HEK293T (cell line): ENCODE results near the gene CTSV.

Source experiments
- FOXA1 ChIP-seq: fragments of 450-650 bp; IDR thresholded peaks from 2 replicates; pipeline ENCODE4 v1.6.1; 2016; ENCODE audit warnings: mild to moderate bottlenecking
- FOXK2 ChIP-seq: fragments of 450-650 bp; IDR thresholded peaks from 2 replicates; pipeline ENCODE4 v1.6.1; 2016; ENCODE audit warnings: mild to moderate bottlenecking
- NFRKB ChIP-seq: fragments of 450-650 bp; IDR thresholded peaks from 2 replicates; pipeline ENCODE4 v1.6.1; 2016; ENCODE audit warnings: mild to moderate bottlenecking, moderate library complexity
- SP1 ChIP-seq: fragments of 450-650 bp; IDR thresholded peaks from 2 replicates; pipeline ENCODE4 v1.6.1; 2017

DNA sequence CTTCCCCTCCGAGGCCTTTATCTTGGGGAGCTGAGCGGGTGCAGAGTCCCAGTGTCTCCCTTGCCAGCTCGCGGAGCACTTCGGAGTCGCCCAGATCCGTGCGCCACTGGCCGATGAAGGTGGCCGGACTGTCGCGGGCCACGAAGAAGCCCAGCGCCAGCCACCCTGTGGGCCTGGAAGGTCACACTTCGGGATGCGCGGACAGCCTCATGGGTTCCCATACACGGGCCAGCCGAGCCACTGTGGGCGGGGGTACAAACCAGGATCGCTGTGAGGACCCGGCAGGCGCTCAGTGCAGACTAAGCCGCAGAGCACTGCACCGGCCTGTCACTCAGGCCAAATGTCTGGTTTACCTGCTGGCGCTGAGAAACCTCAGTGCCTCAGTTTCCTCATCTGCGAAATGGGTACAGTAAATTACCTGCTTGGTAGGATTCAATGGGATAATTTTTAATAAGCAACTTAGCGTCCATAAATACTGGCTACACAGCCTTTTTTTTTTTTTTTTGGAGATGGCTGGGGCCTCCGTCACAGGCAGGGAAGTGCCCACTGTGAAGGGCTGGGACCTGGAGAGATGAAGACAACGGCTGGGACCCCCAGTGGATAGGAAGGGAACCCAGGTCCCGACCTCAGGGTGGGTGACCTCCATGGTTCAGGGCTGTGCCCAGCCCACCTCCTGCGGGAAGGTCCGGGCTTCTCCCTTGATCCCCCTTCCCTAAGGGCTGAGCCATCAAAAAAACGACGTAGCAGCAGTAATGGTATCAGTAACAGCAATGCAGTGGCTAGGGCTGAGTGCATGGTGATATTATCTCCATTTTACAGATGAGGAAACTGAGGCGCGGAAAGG lies 38.7 kb upstream of the CTSV start:
- TF ChIP-seq NFRKB (no peak), SP1 (no peak), FOXA1 (no peak), FOXK2 (no peak)
